Activated T-cell treated with anti-CD3 and anti-CD28 coated beads, Interleukin-2, amount 50 U/mL, for 48 hours (primary cell): ENCODE data around the gene DMBT1.

Source experiments
- DNase-seq, 2 experiments: peaks; one replicate each; pipeline ENCODE4 v3.0.0-alpha.2; 2020

Gene DMBT1

DNA sequence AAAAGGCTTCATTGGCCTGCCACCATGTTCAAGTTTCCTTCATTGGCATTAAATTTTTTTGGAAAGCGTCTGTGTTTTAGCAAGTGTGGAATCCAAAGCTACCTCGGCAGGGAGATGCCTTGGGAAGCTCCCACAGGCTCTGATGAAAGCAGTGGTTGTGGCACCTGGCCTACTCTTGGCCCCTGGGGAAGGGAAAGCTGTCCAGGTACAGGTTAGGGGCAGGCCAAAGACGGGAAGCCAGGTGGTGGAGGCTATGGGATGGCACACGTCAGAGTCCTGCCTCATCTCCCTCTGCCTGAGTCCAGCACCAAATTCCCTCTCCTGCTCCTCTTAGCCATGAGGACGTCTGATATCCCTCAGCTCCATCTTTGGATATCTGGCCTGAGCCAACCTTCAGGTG is 89.3 kb downstream of the DMBT1 start:
- DNase-seq, result no peak

DNA sequence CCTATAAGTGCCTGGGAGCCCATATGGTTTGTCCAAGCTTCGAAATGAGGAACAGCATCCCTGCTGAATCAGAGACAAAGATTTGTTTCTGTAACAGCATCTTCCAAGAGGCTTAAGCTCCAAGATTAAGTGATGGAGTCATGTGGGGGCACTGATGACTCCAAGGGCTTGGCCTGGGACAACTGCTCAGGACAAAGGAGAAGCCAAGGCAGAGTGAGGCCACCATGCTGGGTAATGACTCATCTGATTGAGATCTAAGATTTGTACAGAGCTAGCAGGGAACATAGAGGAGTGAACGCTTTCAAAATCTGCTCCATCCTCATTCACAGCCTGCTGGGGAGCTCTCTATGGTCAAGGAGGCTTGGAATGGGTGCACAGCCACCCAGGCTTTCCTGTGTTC is 89.8 kb downstream of the DMBT1 start:
- no peak for DNase-seq

DNA sequence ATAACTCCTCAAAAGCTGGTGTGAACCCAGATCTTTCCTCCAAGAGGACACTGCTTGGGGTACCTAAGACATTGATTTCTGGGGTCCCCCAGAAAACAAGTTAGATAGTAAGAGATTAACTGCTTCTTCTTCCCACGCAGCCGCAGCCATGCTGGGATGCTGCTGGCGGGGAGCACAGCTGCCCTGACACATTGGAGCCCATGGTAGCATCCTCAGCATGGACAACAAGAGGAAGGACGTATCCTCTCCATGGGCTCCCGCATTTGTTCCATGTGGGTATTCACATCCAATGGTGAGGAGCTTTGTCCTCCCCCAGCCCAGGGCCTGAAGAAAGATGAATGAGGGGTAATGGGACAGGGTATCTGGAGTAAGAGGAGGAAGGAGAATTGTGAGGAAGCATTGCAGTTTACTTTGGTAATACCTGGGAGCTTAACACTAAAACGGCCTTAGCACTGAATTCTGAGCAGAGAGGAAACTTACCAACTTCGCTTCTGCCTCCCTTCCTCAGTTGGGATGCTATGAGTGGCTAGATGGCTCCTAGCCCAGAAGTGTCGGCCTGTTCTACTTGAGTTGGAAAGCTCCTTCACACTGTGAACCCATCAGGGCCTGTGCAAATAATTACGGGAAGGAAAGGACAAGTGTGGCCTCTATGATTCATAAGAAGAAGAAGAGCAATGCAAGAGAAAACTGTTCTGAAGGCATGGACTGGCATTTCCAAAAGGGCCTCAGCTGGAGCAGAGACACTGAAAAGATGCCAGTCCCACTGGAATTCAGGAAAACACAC is 95.2 kb downstream of the DMBT1 start:
- DNase-seq, result no peak

DNA sequence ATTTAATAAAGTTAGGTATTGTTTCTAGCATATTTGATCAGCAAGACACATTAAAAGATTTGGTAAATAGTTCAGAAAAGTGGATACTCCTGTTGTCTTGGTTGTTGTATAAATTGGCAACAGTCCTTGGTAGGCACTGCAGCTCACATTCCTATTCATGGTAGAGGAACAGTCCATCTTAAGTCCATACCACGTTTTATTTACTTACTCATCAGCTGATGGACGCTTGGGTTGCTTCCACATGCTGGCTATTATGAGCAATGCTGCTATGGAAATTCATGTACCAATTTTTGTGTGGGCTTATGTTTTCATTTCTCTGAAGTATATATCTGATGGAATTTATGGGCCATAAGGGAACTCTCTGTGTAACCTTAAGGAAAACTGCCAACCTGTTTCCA is 95.8 kb downstream of the DMBT1 start:
- DNase-seq, result no peak

DNA sequence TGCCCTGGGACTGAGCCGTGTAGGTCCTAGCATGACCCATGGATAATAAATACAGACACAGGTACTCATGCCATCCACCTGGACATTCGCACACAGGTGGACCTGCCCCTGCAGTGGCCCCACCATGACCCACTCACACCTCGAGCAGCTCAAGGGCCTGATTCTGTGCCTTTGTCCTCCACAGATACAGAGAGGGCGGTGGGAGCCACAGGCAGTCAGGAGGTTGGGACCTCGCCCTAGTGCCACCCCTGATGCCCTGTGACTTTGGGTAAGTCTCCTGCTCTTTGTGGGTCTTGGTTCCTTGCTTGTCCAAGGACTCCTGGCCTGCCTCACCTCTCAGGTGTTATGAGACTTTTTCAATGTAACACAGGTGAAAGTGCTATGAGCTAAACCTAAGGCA is 96.2 kb downstream of the DMBT1 start:
- DNase-seq, result no peak

DNA sequence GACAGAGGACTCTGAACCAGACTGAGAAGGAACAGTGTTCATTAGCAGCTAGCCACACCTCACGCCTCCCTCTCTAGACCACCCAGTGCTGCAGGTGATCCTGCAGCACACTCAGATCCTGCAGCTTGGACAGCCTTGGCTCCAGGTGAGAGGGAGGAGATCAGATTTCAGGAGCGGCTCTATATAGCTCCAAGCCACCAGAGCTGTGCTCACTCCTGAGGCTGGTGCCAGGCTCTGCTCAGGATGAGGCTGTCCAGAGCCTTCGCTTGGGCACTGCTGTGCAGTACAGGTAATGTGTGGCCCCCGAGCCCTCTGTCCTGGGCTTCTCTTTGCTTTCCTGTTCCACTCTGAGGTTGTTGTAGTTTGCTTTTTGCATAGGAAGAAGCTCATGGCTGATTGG is 96.7 kb downstream of the DMBT1 start:
- no peak for DNase-seq

DNA sequence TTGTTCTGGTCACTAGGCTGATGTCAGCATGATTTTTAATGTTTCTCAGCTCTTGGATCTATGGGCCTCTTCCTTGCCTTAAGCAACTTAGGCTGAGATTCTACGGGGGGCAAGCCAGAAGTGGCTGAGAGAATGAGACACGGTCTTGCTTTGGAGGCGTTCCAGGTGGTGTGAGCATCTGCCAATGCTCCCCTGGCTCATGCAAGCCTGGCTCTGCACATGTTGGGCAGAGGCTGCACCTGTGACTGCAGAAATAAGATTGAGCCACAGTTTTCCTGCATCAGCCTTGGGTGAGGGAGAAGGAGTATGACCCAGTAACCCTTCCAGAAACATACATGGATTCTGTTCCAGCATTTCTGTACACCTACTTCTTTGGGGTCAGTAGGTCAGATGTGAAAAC is 97.2 kb downstream of the DMBT1 start:
- no peak for DNase-seq

DNA sequence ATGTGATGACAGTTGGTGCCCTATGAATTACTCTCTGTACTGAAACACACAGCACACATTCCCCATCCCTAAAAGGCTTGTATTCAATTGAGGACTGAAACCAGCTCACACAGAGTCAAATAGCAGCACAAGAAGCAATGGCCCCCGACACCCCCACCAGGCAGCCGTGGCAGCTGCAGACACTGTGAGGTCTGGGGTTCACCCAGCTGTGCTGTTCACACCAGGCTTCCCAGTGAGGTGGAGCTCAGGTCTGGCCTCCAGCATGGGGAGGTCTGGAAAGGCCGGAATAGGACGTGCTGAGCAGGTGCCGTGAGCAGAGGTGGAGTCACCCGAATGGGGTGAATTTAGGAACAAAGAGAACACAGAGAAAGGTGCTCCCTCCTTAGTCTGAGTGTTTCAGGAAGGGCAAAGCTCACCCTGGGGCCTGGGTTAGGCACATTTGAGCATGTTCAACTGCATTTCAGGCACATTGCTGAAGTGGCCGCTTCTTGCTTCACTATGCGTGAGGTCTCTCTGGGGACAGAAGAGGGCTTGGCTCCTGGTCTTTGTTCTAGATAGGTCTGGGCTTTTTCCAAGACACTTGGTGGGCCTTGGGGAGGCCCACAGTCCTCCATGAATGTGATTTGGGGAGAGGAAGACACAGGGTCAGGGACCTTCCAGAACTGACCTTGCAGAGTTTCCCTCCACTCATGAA is 97.9 kb downstream of the DMBT1 start:
- no peak for DNase-seq

DNA sequence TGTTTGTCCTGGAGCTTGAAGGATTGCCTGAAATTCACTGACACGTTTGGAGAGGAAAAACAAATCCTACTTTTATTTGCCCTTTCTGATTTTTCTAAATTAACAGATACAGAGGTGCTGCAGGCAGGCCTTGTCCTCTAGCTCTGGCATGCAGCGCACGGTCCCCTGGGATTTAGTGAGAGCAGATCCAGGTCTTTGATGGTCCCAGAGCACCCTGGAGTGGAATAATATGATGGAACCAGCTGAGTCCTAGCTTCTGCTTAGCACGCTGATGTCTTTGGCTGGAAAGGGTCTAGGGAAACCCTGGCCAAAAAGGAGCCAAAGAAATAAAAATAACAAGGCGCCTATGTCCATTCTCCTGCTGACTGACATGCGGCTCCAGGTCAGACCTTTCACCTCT is 98.6 kb downstream of the DMBT1 start:
- DNase-seq, result no peak

DNA sequence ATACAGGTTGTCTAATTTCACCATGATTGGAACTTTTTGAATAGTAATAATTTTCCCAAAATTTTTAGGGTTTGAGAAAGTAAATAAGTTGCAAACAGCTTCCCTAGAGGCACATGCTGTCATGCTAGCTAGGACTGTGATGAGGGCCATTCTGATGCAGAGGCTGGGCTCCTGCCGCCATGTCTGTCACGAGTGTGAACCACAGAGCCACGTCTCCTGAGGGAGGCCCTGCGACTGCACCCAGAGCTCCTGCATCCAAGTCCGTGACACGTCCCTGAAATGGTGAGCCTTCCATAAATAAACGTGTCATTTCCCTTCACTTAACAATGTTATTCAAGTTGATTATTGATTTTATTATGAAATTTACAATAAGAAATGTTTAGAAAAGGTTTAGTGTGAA is 99.1 kb downstream of the DMBT1 start:
- DNase-seq, result no peak

DNA sequence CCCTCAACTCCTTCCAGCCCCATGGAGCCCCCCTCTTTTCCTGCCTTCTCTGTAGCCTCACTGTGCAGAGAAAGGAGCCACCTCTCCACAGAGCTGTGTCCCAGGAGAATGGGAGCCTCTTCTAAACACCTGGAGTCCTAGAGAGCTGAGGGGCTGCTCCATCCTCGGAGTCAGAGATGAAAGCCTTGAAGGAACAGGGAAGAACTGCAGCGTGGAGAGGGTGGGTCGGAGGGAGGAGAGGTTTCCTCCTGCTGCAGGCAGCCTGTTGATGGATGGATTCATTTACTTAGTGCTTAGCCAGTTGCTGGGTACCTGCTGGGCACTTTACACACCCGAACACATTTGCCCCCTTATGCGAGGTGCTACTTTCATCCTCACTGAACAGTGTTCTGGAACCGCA is 100.1 kb downstream of the DMBT1 start:
- no peak for DNase-seq

DNA sequence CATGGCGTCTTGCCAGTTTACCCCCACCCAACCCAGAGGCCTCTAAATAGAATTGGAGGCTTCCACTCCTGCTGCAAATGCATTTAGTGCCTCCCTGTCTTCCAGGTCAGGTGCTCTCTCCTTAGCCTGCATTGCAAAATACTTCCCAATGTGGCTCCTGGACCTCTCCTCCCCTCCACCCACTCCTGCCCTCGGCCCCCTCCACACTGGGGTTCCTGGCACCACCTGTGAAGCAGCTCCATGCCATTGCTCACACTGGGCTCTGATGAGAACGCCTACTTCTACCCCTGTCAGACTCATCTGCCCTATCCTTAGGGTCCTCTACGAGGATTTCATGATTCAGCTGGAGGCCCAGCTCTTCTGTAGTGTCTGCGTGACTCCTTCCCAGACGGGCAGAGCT is 101.7 kb downstream of the DMBT1 start:
- no peak for DNase-seq

DNA sequence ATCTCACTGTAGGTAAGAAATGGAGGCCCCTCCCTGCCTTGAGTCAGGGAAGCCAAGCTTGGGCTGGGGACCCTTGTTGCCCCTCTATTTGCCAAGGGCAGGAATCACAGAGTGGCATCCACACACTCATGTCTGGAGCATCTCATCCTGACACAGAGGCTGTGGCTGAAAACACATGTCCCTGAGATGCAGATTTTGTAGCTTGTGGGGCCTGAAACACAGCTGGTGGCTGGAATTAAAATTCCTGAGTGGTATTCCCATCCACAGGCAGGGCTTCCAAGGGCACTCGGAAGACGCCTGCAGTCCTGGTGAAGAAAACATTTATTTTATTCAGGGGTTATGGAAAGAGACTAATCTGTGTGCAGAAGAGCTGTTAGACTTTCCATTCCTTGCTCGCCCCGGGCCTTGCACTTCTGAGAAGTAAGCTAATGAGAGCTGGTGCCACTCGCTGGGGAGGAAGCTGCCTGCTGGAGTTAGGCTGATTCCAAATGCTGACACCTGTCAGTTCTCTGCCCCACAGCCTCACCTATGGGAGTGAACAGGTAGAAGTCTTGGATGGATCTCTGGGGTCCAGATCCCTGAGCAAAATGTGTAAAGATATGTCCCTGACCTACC is 103.1 kb downstream of the DMBT1 start:
- no peak for DNase-seq

DNA sequence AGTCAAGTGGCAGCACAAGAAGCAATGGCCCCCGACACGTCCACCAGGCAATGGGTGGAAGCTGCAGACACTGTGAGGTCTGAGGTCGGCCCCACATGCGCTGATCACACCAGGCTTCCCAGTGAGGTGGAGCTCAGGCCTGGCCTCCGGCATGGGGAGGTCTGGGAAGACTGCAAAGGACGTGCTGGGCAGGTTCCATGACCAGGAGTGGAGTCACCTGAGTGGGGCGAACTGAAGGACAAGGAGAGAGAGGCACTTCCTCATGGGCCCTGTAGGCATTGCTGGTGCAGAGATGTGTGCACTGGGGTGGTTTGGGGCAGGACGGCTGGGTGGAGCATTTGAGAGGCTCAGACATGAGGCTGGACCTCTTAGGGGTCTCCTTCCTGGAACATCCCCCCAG is 103.9 kb downstream of the DMBT1 start:
- DNase-seq, result no peak

DNA sequence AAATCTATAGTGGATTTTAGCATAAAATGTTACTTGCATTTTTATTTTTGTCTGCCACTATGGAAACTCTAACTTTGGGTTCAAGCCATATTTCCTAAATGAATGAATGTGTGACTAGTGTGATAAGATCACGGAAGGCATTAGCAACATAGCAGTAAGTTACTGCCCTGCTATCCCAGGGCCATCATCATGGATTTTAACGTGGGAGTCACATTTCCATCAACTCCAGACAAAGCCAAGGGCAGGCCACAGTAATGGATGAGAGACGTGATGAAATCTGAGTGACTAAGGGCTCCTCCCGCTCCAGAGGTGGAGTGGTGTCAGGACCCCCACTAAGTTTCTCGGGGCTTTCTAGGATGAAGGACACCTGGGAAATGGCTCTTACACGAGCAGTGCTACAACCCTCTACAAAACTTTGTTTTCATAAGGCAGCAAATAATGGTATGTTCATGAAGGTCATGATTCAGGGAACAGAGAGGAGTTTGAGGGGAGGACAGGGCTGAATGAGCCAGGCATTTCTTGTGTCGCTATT is 104.8 kb downstream of the DMBT1 start:
- DNase-seq, result no peak

DNA sequence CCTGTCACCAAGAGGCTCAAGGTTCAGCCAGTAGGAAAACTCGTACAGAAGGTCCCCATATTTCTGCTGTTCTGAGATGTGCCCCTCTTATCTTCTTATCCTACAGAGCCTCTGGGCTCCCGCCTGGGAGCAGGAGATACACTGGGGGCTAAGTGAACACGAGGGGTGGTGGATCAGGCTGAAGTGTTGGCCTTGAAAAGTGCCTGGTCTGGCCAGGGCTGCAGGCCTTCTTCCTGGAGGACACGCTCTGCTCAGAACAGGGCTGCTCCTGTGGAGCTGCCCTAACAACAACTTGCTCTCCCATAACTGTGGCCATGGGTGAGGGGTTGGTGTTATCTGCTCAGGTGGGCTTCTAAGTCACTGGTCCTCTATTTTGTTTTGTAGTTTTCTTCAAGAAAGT is 105.4 kb downstream of the DMBT1 start:
- no peak for DNase-seq

DNA sequence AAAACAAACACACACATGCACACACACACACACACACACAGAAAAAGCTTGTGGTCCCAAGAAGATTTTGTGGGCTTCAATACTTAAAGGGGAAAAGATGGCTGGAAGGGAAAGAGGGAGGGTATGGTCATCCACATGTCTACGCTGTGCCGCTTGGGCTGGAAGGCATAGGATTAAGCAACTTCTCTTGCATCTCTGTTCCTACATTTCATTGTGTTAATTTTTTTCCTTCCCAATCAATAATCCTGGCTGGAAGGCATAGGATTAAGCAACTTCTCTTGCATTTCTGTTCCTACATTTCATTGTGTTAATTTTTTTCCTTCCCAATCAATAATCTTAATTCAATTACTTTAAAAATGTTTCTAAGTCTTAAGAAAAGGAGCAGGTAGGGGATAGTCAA is 108.5 kb downstream of the DMBT1 start:
- DNase-seq, result no peak

DNA sequence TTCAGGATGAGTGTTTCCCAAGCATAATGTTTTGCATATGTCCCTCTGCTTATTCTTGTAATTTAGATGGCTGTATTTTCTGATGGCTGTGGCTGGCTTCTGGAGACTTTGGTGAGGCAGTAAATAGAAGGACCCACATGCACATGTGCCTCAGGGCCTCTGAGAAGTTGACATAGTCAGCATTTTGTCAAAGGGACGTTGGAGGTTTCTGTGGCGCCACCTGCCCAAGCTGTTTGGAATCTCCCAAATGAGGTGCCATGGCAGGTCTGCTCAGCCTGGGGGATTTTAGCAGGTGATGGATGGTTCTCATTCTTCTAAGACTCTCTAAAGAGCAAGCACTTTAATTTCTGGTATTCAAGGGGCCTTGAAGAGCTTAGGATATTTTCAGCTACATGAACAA is 109.3 kb downstream of the DMBT1 start:
- DNase-seq, result no peak

DNA sequence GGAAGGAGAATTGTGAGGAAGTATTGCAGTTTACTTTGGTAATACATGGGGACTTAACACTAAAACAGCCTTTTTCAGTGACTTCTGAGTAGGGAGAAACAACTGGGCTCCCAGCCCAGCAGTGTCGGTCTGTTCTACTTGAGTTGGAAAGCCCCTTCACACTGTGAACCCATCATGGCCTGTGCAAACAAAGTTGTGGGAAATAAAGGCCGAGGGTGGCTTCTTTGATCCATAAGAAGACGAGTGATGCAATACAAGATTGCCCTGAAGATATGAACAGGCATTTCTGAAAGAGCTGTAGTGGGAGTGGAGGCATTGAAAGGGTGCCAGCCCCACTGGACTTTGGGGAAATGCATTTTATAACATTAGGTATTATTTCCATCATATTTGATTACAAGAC is 110.8 kb downstream of the DMBT1 start:
- no peak for DNase-seq

DNA sequence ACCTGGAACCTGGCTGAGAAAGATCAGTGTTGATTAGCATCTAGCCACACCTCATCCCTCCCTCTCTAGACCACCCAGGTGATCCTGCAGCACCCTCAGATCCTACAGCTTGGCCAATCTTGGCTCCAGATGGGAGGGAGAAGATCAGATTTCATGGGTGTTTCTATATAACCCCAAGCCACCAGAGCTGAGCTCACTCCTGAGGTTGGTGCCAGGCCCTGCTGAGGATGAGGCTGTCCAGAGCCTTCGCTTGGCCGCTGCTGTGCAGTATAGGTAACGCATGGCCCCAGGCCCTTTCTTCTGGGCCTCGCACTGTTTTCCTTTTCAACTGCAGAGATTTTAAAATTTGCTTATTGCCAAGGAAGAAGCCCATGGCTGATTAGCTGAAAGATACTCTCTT is 112.1 kb downstream of the DMBT1 start:
- no peak for DNase-seq

DNA sequence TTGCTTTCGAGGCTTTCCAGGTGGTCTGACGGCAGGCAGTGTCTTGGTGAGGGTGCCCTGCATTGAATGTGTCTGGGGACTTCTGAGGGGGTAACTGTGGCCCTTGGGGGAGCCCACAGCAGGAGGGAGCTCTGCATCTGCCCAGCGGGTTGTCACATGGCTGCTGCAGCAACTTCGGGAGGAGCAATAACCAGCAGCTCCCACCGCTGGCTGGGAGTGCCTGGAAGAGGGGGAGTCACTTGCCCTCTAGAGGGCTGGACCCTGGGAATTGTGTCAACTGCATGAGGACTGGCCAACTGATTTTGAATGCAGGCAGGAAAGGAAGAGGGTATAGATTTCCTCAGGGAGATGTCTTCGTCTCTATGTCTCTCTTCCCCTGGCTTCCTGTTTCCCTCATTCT is 112.7 kb downstream of the DMBT1 start:
- DNase-seq, result no peak

DNA sequence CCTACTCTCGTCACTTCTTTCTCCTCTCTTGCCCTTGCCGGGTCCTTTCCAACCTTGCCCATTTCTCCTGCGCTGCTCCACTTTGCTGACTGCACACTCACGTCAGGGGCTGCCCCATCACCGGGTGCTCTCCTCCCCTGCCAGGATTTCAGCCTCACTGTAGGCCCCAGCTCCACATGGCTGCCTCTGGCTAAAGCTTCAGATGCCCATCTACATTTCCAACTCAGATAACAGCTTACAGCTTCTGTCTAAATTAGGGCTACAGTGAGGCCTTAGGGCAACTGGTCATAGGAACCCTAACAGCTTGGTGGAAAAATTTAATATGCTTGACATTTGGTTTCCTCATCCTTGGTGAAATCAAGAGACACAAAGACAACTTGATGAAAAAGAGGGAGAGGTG is 113.2 kb downstream of the DMBT1 start:
- no peak for DNase-seq

DNA sequence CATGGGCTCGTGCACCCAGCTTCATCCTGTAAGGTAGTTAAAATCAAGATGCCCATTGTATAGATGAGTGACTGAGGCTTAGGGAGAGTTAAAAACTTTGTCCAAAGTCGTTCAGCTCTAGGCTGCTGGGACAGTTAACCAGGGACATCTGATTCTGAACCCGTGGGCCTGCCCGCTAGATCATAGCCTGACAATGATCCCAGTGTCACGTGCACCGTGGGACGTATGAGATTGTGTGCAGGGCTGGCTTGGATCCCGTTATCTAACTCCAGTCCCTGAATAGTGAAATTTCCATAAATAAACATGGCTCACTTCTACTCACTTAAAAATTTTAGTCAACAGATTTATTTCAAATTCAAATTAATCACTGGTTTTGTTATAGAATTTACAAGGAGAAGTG is 114.2 kb downstream of the DMBT1 start:
- no peak for DNase-seq

DNA sequence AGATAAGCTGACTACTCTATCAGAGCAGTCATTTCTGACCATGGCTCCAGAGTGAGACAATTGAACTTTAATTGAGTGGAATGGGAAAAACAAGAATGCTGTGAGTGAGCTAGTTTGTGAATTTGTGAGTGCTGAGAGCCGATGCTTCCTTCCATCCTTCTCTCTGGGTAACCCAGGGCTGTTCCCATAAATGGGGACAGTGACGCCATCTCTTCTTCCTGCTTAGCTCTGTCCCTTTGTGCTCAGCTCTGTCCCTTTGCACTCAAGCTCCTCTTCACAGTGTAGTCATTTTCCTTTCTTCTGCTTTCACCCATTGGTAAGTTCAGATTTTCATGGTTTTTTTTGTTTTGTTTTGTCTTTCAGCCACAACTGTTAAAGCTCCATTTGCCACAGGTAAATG is 114.7 kb downstream of the DMBT1 start:
- DNase-seq, result no peak
